ENCODE results near the gene GPR65.

- TF ChIP-seq POLR2A (IDR thresholded peaks at IDR 0.05) (no peak), CTCF (IDR thresholded peaks at IDR 0.05) (no peak)
Measured at GRCh38 chr14:87996291-87996592, 8.7 kb upstream of the GPR65 start.

Measured in tibial nerve (tissue), 3 donors.